ENCODE measurements around the gene C1orf216.
"Not testable (repeated sequence)": the region's sequence is repeated elsewhere in the genome, so short reads cannot be mapped to it uniquely, and the experiment has no call there.

C1orf216 gene

GRCh38 chr1:35706846-35707600 is 11.7 kb downstream of the C1orf216 start:
- no peak for DNase-seq

DNA sequence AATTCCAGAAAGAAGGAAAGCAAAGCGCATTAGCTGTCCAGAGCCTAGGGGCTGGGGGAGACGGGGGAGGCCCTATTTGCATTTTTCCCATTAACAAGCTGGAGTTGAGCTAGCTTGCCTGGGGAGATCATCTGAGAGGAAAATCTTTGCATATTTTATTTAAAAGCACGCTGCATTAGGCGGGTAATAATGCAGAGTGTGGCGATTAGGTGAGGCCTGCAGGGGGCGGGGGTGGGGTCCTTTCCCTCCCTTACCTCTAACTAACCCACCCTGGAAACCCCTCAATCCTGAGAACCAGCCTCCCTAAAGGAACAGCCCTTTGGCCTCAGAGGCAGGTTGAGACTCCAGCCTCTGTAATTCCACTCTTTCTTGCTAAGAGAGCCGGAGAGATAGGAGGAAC is 16.2 kb downstream of the C1orf216 start:
- DNase-seq: no peak

- DNase-seq: not testable (repeated sequence)
Observed at GRCh38 chr1:35699152-35699551, 19.5 kb downstream of the C1orf216 start.

GRCh38 chr1:35692317-35692716 is 26.4 kb downstream of the C1orf216 start:
- no peak for DNase-seq

DNA sequence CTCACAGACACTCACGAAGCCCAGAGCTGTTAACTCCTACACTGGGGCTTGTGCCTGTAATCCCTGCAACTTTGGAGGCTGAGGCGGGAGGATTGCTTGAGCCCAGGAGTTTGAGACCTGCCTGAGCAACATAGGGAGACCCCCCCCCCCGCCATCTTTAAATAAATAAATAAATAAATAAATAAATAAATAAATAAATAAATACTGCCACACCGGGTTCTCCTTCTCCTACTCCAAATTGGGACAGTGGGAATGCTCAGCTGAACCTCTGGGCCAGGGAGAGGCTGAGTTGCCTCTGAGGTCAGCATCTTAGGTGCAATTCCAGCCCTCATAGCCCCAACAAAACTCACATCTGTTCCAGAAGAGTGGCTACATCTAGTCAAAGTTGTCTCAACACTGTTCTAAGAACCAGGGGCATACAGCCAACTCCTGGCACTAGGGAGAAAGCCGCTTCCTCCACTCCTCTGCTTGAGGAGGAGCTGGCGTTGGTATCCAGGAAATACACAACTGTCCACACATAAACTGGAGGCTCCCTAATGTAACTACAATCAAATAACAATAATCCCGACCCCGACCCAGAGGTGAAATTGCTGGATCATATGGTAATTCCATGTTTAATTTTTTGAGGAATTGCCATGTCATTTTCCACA is 27.0 kb downstream of the C1orf216 start:
- DNase-seq: no peak

DNA sequence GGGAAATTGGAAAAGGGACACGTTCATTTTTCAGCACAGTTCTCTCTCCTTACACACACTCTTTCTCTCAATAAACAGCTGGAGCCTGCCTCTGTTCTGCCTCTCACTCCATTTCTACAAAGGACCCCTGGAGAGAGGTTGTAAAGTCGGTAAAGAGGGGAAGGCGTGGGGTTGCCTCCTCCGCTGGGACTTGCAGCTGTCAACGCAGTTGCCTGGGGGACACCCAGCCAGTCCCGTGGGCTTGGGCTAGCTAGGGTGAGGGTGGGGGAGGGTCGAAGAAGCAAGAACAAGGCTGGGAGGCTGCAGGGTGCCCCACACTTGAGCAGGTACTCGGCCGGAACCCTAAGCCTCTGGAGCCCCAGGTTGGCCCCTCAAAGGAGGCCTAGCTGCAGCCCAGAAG is 27.6 kb downstream of the C1orf216 start:
- no peak for DNase-seq

GRCh38 chr1:35690103-35690502 is 28.6 kb downstream of the C1orf216 start:
- not testable (repeated sequence) for DNase-seq

DNA sequence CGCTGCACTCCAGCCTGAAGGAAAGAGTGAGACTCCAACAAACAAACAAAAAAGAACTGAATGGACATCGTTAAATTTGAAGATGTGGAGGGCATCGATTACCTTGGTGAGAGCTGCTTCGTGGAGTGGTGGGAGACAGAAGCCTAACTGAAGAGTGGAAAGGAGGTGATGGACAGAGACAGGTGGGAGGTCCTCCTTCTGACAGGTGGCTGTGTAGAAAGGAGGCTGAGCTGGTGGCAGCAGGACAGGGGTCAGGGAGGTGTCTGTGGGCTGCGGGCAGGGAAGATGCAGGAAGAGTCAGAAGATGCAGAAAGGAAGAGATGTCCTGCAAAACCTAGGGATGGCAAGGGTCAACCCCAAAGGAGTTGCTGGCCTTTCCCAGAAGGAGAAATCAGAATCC is 30.5 kb downstream of the C1orf216 start:
- DNase-seq: no peak

DNA sequence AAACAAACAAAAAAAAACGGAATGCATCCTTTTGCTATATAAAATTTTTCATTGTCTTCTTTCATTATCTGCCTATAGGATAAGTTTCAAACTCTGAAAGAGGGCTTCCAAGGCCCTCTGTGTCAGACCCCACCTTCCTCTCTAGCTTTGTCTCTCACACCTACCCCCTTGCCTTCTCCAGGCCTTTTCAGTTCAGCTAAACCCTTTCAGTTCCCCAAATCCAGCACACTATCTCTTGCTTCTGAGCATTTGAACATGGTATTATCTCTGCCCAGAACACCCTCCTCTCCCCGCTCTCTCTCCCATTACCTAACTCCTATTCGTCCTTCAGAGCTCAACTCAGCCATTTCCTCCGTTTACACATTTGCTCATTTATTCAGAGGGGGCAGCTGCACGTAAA is 35.7 kb downstream of the C1orf216 start:
- no peak for DNase-seq

- no peak for DNase-seq
Observed at GRCh38 chr1:35680271-35680670, 38.4 kb downstream of the C1orf216 start.

DNA sequence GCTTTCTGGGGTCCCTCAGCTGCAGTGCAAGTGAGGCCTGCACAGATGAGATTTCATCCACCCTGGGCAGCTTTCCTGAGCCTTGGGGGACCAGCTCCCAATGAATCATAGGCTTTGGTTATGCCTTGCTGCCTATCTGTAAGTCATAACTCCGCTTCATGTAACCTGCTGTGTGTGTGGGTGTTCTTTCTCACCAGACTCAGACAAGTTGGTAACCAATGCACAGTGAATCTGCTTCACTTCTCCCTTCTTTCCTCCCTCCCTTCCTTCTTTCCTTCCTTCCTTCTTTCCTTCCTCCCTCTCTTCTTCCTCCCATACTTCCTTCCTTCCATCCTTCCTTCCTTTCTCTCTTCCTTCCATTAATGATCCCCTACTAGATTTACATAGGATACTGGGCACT is 42.9 kb downstream of the C1orf216 start:
- no peak for DNase-seq

- no peak for DNase-seq
Observed at GRCh38 chr1:35674111-35674510, 44.6 kb downstream of the C1orf216 start.

GRCh38 chr1:35672116-35672515 is 46.6 kb downstream of the C1orf216 start:
- no peak for DNase-seq

- no peak for DNase-seq
Observed at GRCh38 chr1:35668506-35668905, 50.2 kb downstream of the C1orf216 start.

DNA sequence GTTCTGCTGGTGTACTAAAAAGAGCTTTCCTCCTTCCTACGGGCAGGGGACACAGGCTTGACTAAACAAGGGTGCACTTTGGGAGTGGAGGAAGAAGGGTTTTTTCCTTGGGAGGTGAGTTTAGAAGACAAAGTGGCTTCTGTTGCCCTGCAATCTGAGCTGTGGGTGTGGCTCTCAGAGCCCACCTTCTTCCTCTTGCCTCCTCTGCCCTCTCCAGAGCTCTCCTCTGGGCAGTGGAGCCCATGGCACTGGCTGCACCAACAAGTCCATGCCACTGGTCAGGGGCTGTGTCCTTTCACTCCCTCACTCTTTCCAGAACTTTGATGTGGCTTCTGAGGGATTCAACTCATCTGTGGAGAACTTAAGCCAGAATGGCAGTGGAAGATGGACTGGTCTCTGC is 51.8 kb downstream of the C1orf216 start:
- no peak for DNase-seq

DNA sequence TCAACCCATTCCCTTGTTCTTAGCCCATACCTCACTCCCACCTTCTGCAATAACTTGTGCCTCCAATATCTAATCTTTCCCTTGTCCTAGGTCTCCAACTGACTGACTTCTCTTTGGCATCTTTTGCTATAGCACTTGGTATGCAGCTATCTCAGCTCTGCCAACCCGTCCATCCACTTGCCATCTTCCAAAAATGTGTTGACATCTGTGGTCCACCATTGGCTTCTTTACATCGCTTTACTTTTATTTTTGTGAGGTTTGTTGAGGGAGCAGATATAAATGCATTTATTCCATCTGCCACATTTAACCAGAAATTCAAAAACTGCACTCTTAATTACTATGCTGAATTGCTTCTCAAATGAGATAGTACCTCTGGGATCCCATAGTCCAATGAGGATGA is 52.5 kb downstream of the C1orf216 start:
- no peak for DNase-seq

Data from CD4-positive, alpha-beta T cell treated with Interferon gamma for 1 hour (primary cell).